ENCODE data around the gene MED26. TPM values are rescaled to one million over a fixed set of nuclear protein-coding genes. Genes with fewer than 3 reads are reported as not detected.
A peak's percentile ranks its signal among the peaks of the same experiment; 100 is the strongest.

The MED26 gene
- total RNA-seq, 1 donor from 2014 or later, result 15.0 TPM

- no peaks in the 10 kb centered on the region for H3K9me3 Mint-ChIP-seq (ENCODE audit: unreplicated experiment)
- peaks cover 29% of the 10 kb centered on the region for H3K4me1 Mint-ChIP-seq (ENCODE audit: low read depth, unreplicated experiment)
- H3K9ac ChIP-seq (ENCODE audit: low read length), result peak overlapping the region; percentile 91
- no peaks in the 10 kb centered on the region for H3K36me3 ChIP-seq (ENCODE audit: insufficient read depth, low read length)
- H4K20me1 ChIP-seq (ENCODE audit: insufficient read depth, low read length), result peaks cover 73% of the 10 kb centered on the region
- H3K36me3 Mint-ChIP-seq (ENCODE audit: low read depth, unreplicated experiment), result peaks cover 11% of the 10 kb centered on the region
- peaks cover 95% of the 10 kb centered on the region for H3K79me2 ChIP-seq (ENCODE audit: insufficient read depth, low read length)
- FAIRE-seq (no peak), DNase-seq (ENCODE audit: low read depth) (no peak)
- peak overlapping the region; percentile 94 for H3K27ac Mint-ChIP-seq (ENCODE audit: unreplicated experiment)
- no peak for TF ChIP-seq EZH2 (IDR thresholded peaks at IDR 0.05; ENCODE audit: insufficient read depth, low read length)
- H3K27me3 Mint-ChIP-seq (ENCODE audit: low read depth, unreplicated experiment), result no peaks in the 10 kb centered on the region
- H2AFZ ChIP-seq (ENCODE audit: low read depth, low read length), result no peak overlapping the region
- H3K4me3 ChIP-seq (ENCODE audit: insufficient read depth, low read depth, low read length), result peak overlapping the region; percentile 93
- peaks cover 22% of the 10 kb centered on the region for H3K4me1 ChIP-seq (ENCODE audit: insufficient read depth, low read length)
- no peaks in the 10 kb centered on the region for H3K9me3 ChIP-seq (ENCODE audit: insufficient read depth, low read depth, low read length)
- H3K4me3 Mint-ChIP-seq (ENCODE audit: unreplicated experiment), result peak overlapping the region; percentile 98
- H3K27me3 ChIP-seq (ENCODE audit: insufficient read depth, low read length), result no peaks in the 10 kb centered on the region
- H3K4me2 ChIP-seq (ENCODE audit: low read length), result peak overlapping the region; percentile 90
- H3K27ac ChIP-seq (ENCODE audit: low read depth, low read length), result no peak overlapping the region
Observed at GRCh38 chr19:16573296-16573695, 54.7 kb downstream of the MED26 start.

GRCh38 chr19:16572332-16573211 lies 55.4 kb downstream of the MED26 start, which contains the start of gene SLC35E1:
Gene SLC35E1, minus strand, starts transcription at chr19:16572415. Its CDS starts 51 bp downstream, at chr19:16572364.
- H3K4me3 ChIP-seq (ENCODE audit: insufficient read depth, low read depth, low read length), result peak within 1 kb of the TSS; percentile 93
- peak within 1 kb of the TSS; percentile 94 for H3K27ac Mint-ChIP-seq (ENCODE audit: unreplicated experiment)
- H3K9me3 Mint-ChIP-seq (ENCODE audit: unreplicated experiment), result no peaks in the 10 kb centered on the region
- H3K27me3 ChIP-seq (ENCODE audit: insufficient read depth, low read length), result no peaks in the 10 kb centered on the region
- H4K20me1 ChIP-seq (ENCODE audit: insufficient read depth, low read length), result peaks cover 73% of the 10 kb centered on the region
- H3K27ac ChIP-seq (ENCODE audit: low read depth, low read length), result peak within 1 kb of the TSS; percentile 83
- H3K36me3 ChIP-seq (ENCODE audit: insufficient read depth, low read length), result no peaks in the 10 kb centered on the region
- peaks cover 29% of the 10 kb centered on the region for H3K4me1 Mint-ChIP-seq (ENCODE audit: low read depth, unreplicated experiment)
- no peak for FAIRE-seq
- peak within 1 kb of the TSS; percentile 98 for H3K4me3 Mint-ChIP-seq (ENCODE audit: unreplicated experiment)
- H3K36me3 Mint-ChIP-seq (ENCODE audit: low read depth, unreplicated experiment), result peaks cover 12% of the 10 kb centered on the region
- no peaks in the 10 kb centered on the region for H3K9me3 ChIP-seq (ENCODE audit: insufficient read depth, low read depth, low read length)
- H2AFZ ChIP-seq (ENCODE audit: low read depth, low read length), result peak within 1 kb of the TSS; percentile 79
- H3K4me1 ChIP-seq (ENCODE audit: insufficient read depth, low read length), result peaks cover 22% of the 10 kb centered on the region
- TF ChIP-seq, protein P1, sequence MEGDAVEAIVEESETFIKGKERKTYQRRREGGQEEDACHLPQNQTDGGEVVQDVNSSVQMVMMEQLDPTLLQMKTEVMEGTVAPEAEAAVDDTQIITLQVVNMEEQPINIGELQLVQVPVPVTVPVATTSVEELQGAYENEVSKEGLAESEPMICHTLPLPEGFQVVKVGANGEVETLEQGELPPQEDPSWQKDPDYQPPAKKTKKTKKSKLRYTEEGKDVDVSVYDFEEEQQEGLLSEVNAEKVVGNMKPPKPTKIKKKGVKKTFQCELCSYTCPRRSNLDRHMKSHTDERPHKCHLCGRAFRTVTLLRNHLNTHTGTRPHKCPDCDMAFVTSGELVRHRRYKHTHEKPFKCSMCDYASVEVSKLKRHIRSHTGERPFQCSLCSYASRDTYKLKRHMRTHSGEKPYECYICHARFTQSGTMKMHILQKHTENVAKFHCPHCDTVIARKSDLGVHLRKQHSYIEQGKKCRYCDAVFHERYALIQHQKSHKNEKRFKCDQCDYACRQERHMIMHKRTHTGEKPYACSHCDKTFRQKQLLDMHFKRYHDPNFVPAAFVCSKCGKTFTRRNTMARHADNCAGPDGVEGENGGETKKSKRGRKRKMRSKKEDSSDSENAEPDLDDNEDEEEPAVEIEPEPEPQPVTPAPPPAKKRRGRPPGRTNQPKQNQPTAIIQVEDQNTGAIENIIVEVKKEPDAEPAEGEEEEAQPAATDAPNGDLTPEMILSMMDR (IDR thresholded peaks at IDR 0.05; ENCODE audit: insufficient read depth, low read depth, low read length), result no peak
- no peak for TF ChIP-seq EZH2 (IDR thresholded peaks at IDR 0.05; ENCODE audit: insufficient read depth, low read length)
- H3K79me2 ChIP-seq (ENCODE audit: insufficient read depth, low read length), result peaks cover 94% of the 10 kb centered on the region
- H3K4me2 ChIP-seq (ENCODE audit: low read length), result peak within 1 kb of the TSS; percentile 90
- no peaks in the 10 kb centered on the region for H3K27me3 Mint-ChIP-seq (ENCODE audit: low read depth, unreplicated experiment)
- peak; percentile 88 for DNase-seq (ENCODE audit: low read depth)
- peak within 1 kb of the TSS; percentile 96 for H3K9ac ChIP-seq (ENCODE audit: low read length)

GRCh38 chr19:16571822-16572331 lies 56.1 kb downstream of the MED26 start:
- Mint-ChIP-seq H3K27ac (ENCODE audit: unreplicated experiment) (peak overlapping the region; percentile 80), H3K4me1 (ENCODE audit: low read depth, unreplicated experiment) (peaks cover 29% of the 10 kb centered on the region), H3K27me3 (ENCODE audit: low read depth, unreplicated experiment) (no peaks in the 10 kb centered on the region), H3K4me3 (ENCODE audit: unreplicated experiment) (peak overlapping the region; percentile 94), H3K9me3 (ENCODE audit: unreplicated experiment) (no peaks in the 10 kb centered on the region), H3K36me3 (ENCODE audit: low read depth, unreplicated experiment) (peaks cover 12% of the 10 kb centered on the region)
- peak overlapping the region; percentile 93 for H3K4me3 ChIP-seq (ENCODE audit: insufficient read depth, low read depth, low read length)
- peaks cover 78% of the 10 kb centered on the region for H4K20me1 ChIP-seq (ENCODE audit: insufficient read depth, low read length)
- peak overlapping the region; percentile 96 for H3K9ac ChIP-seq (ENCODE audit: low read length)
- H3K4me2 ChIP-seq (ENCODE audit: low read length), result peak overlapping the region; percentile 90
- FAIRE-seq (no peak), DNase-seq (ENCODE audit: low read depth) (no peak)
- peak overlapping the region; percentile 76 for H3K27ac ChIP-seq (ENCODE audit: low read depth, low read length)
- no peaks in the 10 kb centered on the region for H3K9me3 ChIP-seq (ENCODE audit: insufficient read depth, low read depth, low read length)
- H3K79me2 ChIP-seq (ENCODE audit: insufficient read depth, low read length), result peaks cover 91% of the 10 kb centered on the region
- H3K27me3 ChIP-seq (ENCODE audit: insufficient read depth, low read length), result no peaks in the 10 kb centered on the region
- TF ChIP-seq, protein P1 (IDR thresholded peaks at IDR 0.05; ENCODE audit: insufficient read depth, low read depth, low read length), result no peak
- no peak for TF ChIP-seq EZH2 (IDR thresholded peaks at IDR 0.05; ENCODE audit: insufficient read depth, low read length)
- peaks cover 22% of the 10 kb centered on the region for H3K4me1 ChIP-seq (ENCODE audit: insufficient read depth, low read length)
- peaks cover 2% of the 10 kb centered on the region for H3K36me3 ChIP-seq (ENCODE audit: insufficient read depth, low read length)
- peak overlapping the region; percentile 79 for H2AFZ ChIP-seq (ENCODE audit: low read depth, low read length)
